ENCODE data around the gene MTSS2. TPM values are rescaled to one million over a fixed set of nuclear protein-coding genes. Genes with fewer than 3 reads are reported as not detected.

The MTSS2 gene
- total and polyA plus RNA-seq, 2 donors from 2014 or later, result 19.2 to 33.0 TPM

DNA sequence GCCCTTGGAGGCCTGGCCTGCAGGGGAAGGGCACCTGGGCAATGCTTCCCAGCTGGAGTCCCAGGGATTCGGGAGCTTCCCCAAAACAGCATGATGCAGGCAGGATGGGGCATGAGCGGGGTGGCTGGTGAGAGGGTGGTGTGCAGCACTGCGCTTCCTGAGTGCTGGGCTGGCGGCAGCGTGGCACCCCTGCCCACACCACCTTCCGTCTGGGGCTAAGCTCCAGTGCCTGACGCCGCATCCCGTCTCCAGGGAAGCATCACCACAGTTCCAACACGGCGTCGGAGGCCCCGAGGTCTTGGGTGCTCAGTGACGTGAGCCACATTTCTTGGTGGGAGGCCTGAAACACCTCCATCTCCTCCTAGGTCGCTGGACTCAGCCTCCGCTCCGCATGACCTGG lies 13.8 kb upstream of the MTSS2 start:
- Histone ChIP-seq H3K4me1 (ENCODE audit: control insufficient read depth in 2 of 3, insufficient read depth in 2 of 3, low read depth in 1 of 3, low read length in 3 of 3) (peaks cover 0 to 50% (median 35%) of the 10 kb centered on the region in 3 donors), H3K9ac (ENCODE audit: low read length in 3 of 3) (no peak overlapping the region), H3K27ac (ENCODE audit: low read depth in 2 of 2, low read length in 2 of 2) (peak overlapping the region; percentile 72 to 78), H3K36me3 (ENCODE audit: control insufficient read depth in 2 of 3, insufficient read depth in 3 of 3, low read length in 3 of 3) (no peaks in the 10 kb centered on the region), H3K9me3 (ENCODE audit: control insufficient read depth in 2 of 3, insufficient read depth in 1 of 3, low read length in 3 of 3) (no peaks in the 10 kb centered on the region), H3K4me3 (ENCODE audit: low read length in 3 of 3) (no peak overlapping the region), H3K27me3 (ENCODE audit: control insufficient read depth, insufficient read depth, low read length) (no peaks in the 10 kb centered on the region)
- intact Hi-C loops (cut with DNase I), result no loop called here
- DNase-seq, result no peak
- no peak for FAIRE-seq
- TF ChIP-seq, protein P1, sequence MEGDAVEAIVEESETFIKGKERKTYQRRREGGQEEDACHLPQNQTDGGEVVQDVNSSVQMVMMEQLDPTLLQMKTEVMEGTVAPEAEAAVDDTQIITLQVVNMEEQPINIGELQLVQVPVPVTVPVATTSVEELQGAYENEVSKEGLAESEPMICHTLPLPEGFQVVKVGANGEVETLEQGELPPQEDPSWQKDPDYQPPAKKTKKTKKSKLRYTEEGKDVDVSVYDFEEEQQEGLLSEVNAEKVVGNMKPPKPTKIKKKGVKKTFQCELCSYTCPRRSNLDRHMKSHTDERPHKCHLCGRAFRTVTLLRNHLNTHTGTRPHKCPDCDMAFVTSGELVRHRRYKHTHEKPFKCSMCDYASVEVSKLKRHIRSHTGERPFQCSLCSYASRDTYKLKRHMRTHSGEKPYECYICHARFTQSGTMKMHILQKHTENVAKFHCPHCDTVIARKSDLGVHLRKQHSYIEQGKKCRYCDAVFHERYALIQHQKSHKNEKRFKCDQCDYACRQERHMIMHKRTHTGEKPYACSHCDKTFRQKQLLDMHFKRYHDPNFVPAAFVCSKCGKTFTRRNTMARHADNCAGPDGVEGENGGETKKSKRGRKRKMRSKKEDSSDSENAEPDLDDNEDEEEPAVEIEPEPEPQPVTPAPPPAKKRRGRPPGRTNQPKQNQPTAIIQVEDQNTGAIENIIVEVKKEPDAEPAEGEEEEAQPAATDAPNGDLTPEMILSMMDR (IDR thresholded peaks at IDR 0.05; ENCODE audit: borderline replicate concordance, extremely low read depth, insufficient read depth), result no peak

DNA sequence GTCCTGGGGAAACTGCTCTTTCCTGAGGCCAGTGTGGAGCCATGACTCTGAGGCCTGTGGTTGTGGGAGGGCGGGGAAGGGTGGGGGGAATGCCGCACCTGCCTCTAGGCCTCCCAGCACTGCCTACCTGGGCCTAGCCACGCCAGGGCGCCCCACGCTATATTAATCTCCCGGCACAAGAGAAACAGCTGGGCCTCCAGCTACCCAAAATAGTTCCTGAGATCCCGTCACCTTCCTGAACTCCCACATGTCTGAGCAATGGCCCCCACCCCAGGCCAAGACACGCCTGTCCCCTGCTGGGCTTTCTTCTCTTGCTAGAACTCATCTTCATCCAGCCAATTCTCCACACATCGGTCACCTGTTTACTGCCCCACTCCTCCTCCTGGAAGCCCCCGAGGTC lies 13.0 kb upstream of the MTSS2 start:
- Histone ChIP-seq H3K4me1 (ENCODE audit: control insufficient read depth in 2 of 3, insufficient read depth in 2 of 3, low read depth in 1 of 3, low read length in 3 of 3) (peaks cover 0 to 52% (median 31%) of the 10 kb centered on the region in 3 donors), H3K9ac (ENCODE audit: low read length in 3 of 3) (no peak overlapping the region), H3K36me3 (ENCODE audit: control insufficient read depth in 2 of 3, insufficient read depth in 3 of 3, low read length in 3 of 3) (no peaks in the 10 kb centered on the region), H3K27me3 (ENCODE audit: control insufficient read depth, insufficient read depth, low read length) (no peaks in the 10 kb centered on the region), H3K9me3 (ENCODE audit: control insufficient read depth in 2 of 3, insufficient read depth in 1 of 3, low read length in 3 of 3) (no peaks in the 10 kb centered on the region), H3K4me3 (ENCODE audit: low read length in 3 of 3) (no peak overlapping the region), H3K27ac (ENCODE audit: low read depth in 2 of 2, low read length in 2 of 2) (no peak overlapping the region)
- DNase-seq (no peak), FAIRE-seq (no peak)
- TF ChIP-seq, protein P1 (IDR thresholded peaks at IDR 0.05; ENCODE audit: borderline replicate concordance, extremely low read depth, insufficient read depth), result no peak
- intact Hi-C loops (cut with DNase I), result no loop called here

DNA sequence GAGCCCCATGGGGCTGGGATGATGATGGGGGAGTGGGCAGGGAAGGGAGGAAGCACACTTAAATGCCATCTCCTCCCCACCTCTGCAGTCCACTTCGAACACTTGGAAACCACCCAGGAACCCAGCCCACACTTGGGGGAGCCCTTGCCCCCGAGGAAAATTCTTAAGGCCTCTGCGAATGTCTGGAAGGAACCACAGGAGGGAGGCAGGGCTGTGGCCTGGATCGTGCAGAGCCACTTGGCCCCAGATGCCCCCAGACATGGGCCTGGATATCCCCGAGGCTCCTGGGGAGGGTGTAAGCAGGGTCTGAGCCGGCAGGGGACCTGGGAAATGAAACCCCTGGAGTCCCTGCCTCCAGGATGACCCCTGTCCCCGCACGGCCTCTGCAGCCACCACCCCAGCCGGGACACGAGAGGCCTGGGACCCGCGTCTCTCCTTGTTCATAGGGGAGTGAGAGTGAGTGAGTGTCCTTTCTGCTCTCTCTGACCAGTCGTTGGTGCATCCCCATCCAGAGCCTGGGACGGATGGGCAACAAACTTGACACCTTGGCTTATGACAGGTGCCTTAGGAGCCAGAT lies 11.8 kb upstream of the MTSS2 start:
- Histone ChIP-seq H3K27me3 (ENCODE audit: control insufficient read depth, insufficient read depth, low read length) (no peaks in the 10 kb centered on the region), H3K36me3 (ENCODE audit: control insufficient read depth in 2 of 3, insufficient read depth in 3 of 3, low read length in 3 of 3) (no peaks in the 10 kb centered on the region), H3K9me3 (ENCODE audit: control insufficient read depth in 2 of 3, insufficient read depth in 1 of 3, low read length in 3 of 3) (no peaks in the 10 kb centered on the region), H3K4me3 (ENCODE audit: low read length in 3 of 3) (no peak overlapping the region), H3K4me1 (ENCODE audit: control insufficient read depth in 2 of 3, insufficient read depth in 2 of 3, low read depth in 1 of 3, low read length in 3 of 3) (peaks cover 0 to 51% (median 21%) of the 10 kb centered on the region in 3 donors), H3K9ac (ENCODE audit: low read length in 3 of 3) (peak overlapping the region in 1 of 3 donors; percentile 55), H3K27ac (ENCODE audit: low read depth in 2 of 2, low read length in 2 of 2) (peak overlapping the region; percentile 59 to 83)
- no peak for DNase-seq
- intact Hi-C loops (cut with DNase I), result no loop called here
- no peak for FAIRE-seq
- TF ChIP-seq, protein P1 (IDR thresholded peaks at IDR 0.05; ENCODE audit: borderline replicate concordance, extremely low read depth, insufficient read depth), result no peak

Measured in kidney (tissue), 14 donors.